H1 (cell line): ENCODE measurements around the gene ZNRF2. TPM values are rescaled to one million over a fixed set of nuclear protein-coding genes. Genes with fewer than 3 reads are reported as not detected.

ENCODE experiments used
- CTCF ChIA-PET: fragments of 300-600 bp; sonication (Branson Sonifier 250); formaldehyde crosslinking; loops from one replicate; lab custom pipeline; 2021; ENCODE audit not compliant: partially characterized antibody; lab: Charles Lee
- POLR2A ChIA-PET: fragments of 300-600 bp; sonication (Branson Sonifier 250); formaldehyde crosslinking; loops from one replicate; lab custom pipeline; 2021; ENCODE audit warnings: inconsistent platforms; ENCODE audit not compliant: partially characterized antibody; lab: Charles Lee
- DNase-seq, 2 experiments: peaks; one replicate each; pipeline versions ENCODE4 v3.0.0 to v3.0.0-alpha.2; 2010 to 2022; ENCODE audit warnings: low spot score in 2 of 2, low read depth in 1 of 2, mixed read lengths in 1 of 2
- FAIRE-seq: peaks from 2 replicates; lab custom pipeline; 2011; peaks lifted over from hg19 to GRCh38; lab: Jason Lieb, UNC
- H2AFZ ChIP-seq: 2 replicates; pipeline ENCODE4 v1.8.1; 2012; ENCODE audit warnings: low read length, inconsistent platforms
- H2AK5ac ChIP-seq: 2 replicates; pipeline ENCODE4 v1.6.1; 2013; ENCODE audit warnings: low read depth, low read length
- H2BK120ac ChIP-seq: replicated peaks from 2 replicates; pipeline ENCODE3; 2013; ENCODE audit warnings: low read depth, low read length, inconsistent platforms
- H2BK12ac ChIP-seq: 2 replicates; pipeline ENCODE4 v1.6.1; 2013; ENCODE audit warnings: low read depth, low read length
- H2BK15ac ChIP-seq: 2 replicates; pipeline ENCODE4 v1.6.1; 2013; ENCODE audit warnings: low read length
- H2BK20ac ChIP-seq: 2 replicates; pipeline ENCODE4 v1.6.1; 2013; ENCODE audit warnings: low read length
- H2BK5ac ChIP-seq: 2 replicates; pipeline ENCODE4 v1.6.1; 2013; ENCODE audit warnings: low read depth, low read length
- H3K14ac ChIP-seq: 2 replicates; pipeline ENCODE4 v1.6.1; 2013; ENCODE audit warnings: inconsistent platforms; ENCODE audit not compliant: insufficient read length
- H3K18ac ChIP-seq: 2 replicates; pipeline ENCODE4 v1.6.1; 2013; ENCODE audit warnings: low read length; ENCODE audit errors: extremely low read depth
- H3K23ac ChIP-seq: 2 replicates; pipeline ENCODE4 v1.6.1; 2013; ENCODE audit warnings: inconsistent platforms; ENCODE audit not compliant: insufficient read length
- H3K23me2 ChIP-seq: 2 replicates; pipeline ENCODE4 v1.6.1; 2013; ENCODE audit warnings: low read depth, low read length
- H3K27ac ChIP-seq: 2 replicates; pipeline ENCODE4 v1.6.1; 2011; ENCODE audit warnings: low read depth, low read length, inconsistent platforms
- H3K27me3 ChIP-seq, 4 experiments: replicated peaks in 1 of 4; 1 replicate in 1 of 4; 2 replicates in 3 of 4; pipeline versions ENCODE4 v1.6.1 to v1.8.1; 2011 to 2013; ENCODE audit warnings: low read length in 3 of 4, mild to moderate bottlenecking in 3 of 4, inconsistent platforms in 2 of 4, mixed read lengths in 2 of 4, moderate library complexity in 1 of 4; ENCODE audit not compliant: control insufficient read depth in 3 of 4, insufficient read depth in 3 of 4; ENCODE audit errors: extremely low read depth in 1 of 4
- H3K36me3 ChIP-seq, 4 experiments: 2 replicates each; pipeline versions ENCODE4 v1.6.1 to v1.8.1; 2011 to 2013; ENCODE audit warnings: mild to moderate bottlenecking in 4 of 4, low read length in 3 of 4, moderate library complexity in 2 of 4, control low read depth in 1 of 4, inconsistent platforms in 1 of 4; ENCODE audit not compliant: insufficient read depth in 4 of 4, control insufficient read depth in 2 of 4
- H3K4ac ChIP-seq: replicated peaks from 2 replicates; pipeline ENCODE3; 2013; ENCODE audit warnings: low read length, low read depth, mixed read lengths, inconsistent platforms; ENCODE audit not compliant: insufficient read length
- H3K4me1 ChIP-seq, 4 experiments: replicated peaks in 1 of 4; 1 replicate in 1 of 4; 2 replicates in 3 of 4; pipeline versions ENCODE4 v1.6.1 to v1.8.1; 2011 to 2013; ENCODE audit warnings: low read length in 3 of 4, inconsistent platforms in 2 of 4, mixed read lengths in 1 of 4; ENCODE audit not compliant: insufficient read depth in 4 of 4, control insufficient read depth in 3 of 4
- H3K4me2 ChIP-seq, 2 experiments: 2 replicates each; pipeline versions ENCODE4 v1.6.1 to v1.8.1; 2011 to 2013; ENCODE audit warnings: low read depth in 2 of 2, low read length in 2 of 2, control low read depth in 1 of 2, inconsistent platforms in 1 of 2, mild to moderate bottlenecking in 1 of 2; ENCODE audit not compliant: insufficient read depth in 1 of 2
- H3K4me3 ChIP-seq, 4 experiments: fragments of 200-600, 300-600 bp in 1 of 4; sonication (generic), shearing (Covaris generic), sonication (Bioruptor Twin) in 1 of 4; 2 replicates each; pipeline versions ENCODE4 v1.5.1 to v1.8.1; 2011 to 2016; ENCODE audit warnings: low read length in 4 of 4, low read depth in 3 of 4, control low read depth in 2 of 4, inconsistent platforms in 2 of 4, mild to moderate bottlenecking in 2 of 4, mixed read lengths in 1 of 4, moderate library complexity in 1 of 4; ENCODE audit not compliant: insufficient read depth in 2 of 4; ENCODE audit errors: extremely low read depth in 1 of 4
- H3K56ac ChIP-seq: replicated peaks from 2 replicates; pipeline ENCODE3; 2013; ENCODE audit warnings: low read depth, mild to moderate bottlenecking, mixed read lengths, low read length, inconsistent platforms; ENCODE audit not compliant: insufficient read length
- H3K79me1 ChIP-seq: 2 replicates; pipeline ENCODE4 v1.6.1; 2013; ENCODE audit warnings: low read depth, low read length, control low read depth
- H3K79me2 ChIP-seq, 2 experiments: 2 replicates each; pipeline versions ENCODE4 v1.6.1 to v1.8.1; 2012 to 2013; ENCODE audit warnings: low read length in 2 of 2, mild to moderate bottlenecking in 2 of 2, inconsistent platforms in 1 of 2; ENCODE audit not compliant: insufficient read depth in 2 of 2, control insufficient read depth in 1 of 2
- H3K9ac ChIP-seq, 4 experiments: replicated peaks in 1 of 4; 1 replicate in 1 of 4; 2 replicates in 3 of 4; pipeline versions ENCODE4 v1.6.1 to v1.8.1; 2011 to 2013; ENCODE audit warnings: low read depth in 3 of 4, low read length in 3 of 4, control low read depth in 2 of 4, mild to moderate bottlenecking in 2 of 4, moderate library complexity in 2 of 4, inconsistent platforms in 1 of 4; ENCODE audit errors: extremely low read depth in 1 of 4
- H3K9me3 ChIP-seq, 2 experiments: 2 replicates each; pipeline versions ENCODE4 v1.6.1 to v1.8.1; 2012 to 2013; ENCODE audit warnings: mild to moderate bottlenecking in 2 of 2, moderate library complexity in 2 of 2, control low read depth in 1 of 2, inconsistent platforms in 1 of 2, low read depth in 1 of 2, low read length in 1 of 2, mixed read lengths in 1 of 2; ENCODE audit not compliant: insufficient read depth in 2 of 2
- H4K20me1 ChIP-seq, 2 experiments: replicated peaks in 1 of 2; 2 replicates each; pipeline versions ENCODE3 to v1.8.1; 2011 to 2013; ENCODE audit warnings: inconsistent platforms in 2 of 2, low read length in 2 of 2, mild to moderate bottlenecking in 1 of 2; ENCODE audit not compliant: insufficient read depth in 2 of 2, control insufficient read depth in 1 of 2
- H4K5ac ChIP-seq: 2 replicates; pipeline ENCODE4 v1.6.1; 2013; ENCODE audit warnings: low read length, low read depth, mixed read lengths, inconsistent platforms; ENCODE audit not compliant: insufficient read length
- H4K8ac ChIP-seq: 2 replicates; pipeline ENCODE4 v1.8.0; 2013; ENCODE audit warnings: mild to moderate bottlenecking, moderate library complexity, low read length, inconsistent platforms; ENCODE audit not compliant: insufficient read depth; ENCODE audit errors: extremely low read depth
- H4K91ac ChIP-seq: replicated peaks from 2 replicates; pipeline ENCODE3; 2013; ENCODE audit warnings: low read length, mixed read lengths, inconsistent platforms; ENCODE audit not compliant: insufficient read length
- CBX5 ChIP-seq: fragments of 300-800, 300-1000 bp; sonication (generic); IDR thresholded peaks from 2 replicates; pipeline ENCODE4 v1.7.1; 2016; ENCODE audit warnings: antibody characterized with exemption, low read length, low read depth
- CREB1 ChIP-seq: IDR thresholded peaks from 2 replicates; pipeline ENCODE4 v1.6.1; 2012; ENCODE audit warnings: inconsistent platforms
- E2F6 ChIP-seq: IDR thresholded peaks from 2 replicates; pipeline ENCODE4 v1.6.1; 2012; ENCODE audit warnings: inconsistent platforms
- EGR1 ChIP-seq: IDR thresholded peaks from 2 replicates; pipeline ENCODE4 v1.6.1; 2011; ENCODE audit warnings: low read depth, low read length, borderline replicate concordance
- EP300 ChIP-seq, 2 experiments: IDR thresholded peaks; 1 replicate in 1 of 2; 2 replicates in 1 of 2; pipeline ENCODE4 v1.6.1; 2011 to 2012; ENCODE audit warnings: low read depth in 2 of 2, low read length in 2 of 2, mild to moderate bottlenecking in 2 of 2, borderline replicate concordance in 1 of 2, inconsistent platforms in 1 of 2, moderate library complexity in 1 of 2
- GABPA ChIP-seq: IDR thresholded peaks from 2 replicates; pipeline ENCODE4 v1.6.1; 2011; ENCODE audit warnings: mild to moderate bottlenecking, low read length, moderate library complexity, borderline replicate concordance; ENCODE audit not compliant: insufficient read depth
- JUND ChIP-seq: IDR thresholded peaks from 2 replicates; pipeline ENCODE4 v1.6.1; 2011; ENCODE audit warnings: mild to moderate bottlenecking, improper control_type of control experiment, low read length
- KDM1A ChIP-seq: fragments of 200-600, 300-600 bp; sonication (generic); IDR thresholded peaks from 2 replicates; pipeline ENCODE4 v1.7.1; 2016; ENCODE audit warnings: mild to moderate bottlenecking, low read length, borderline replicate concordance
- SIX5 ChIP-seq: IDR thresholded peaks from 2 replicates; pipeline ENCODE4 v1.6.1; 2011; ENCODE audit warnings: mild to moderate bottlenecking, low read depth, low read length
- TAF7 ChIP-seq: optimal IDR thresholded peaks from 2 replicates; pipeline ENCODE3; 2011; ENCODE audit warnings: low read depth, mild to moderate bottlenecking, inconsistent platforms, low read length, moderate library complexity, borderline replicate concordance
- TEAD4 ChIP-seq: IDR thresholded peaks from 2 replicates; pipeline ENCODE4 v1.6.1; 2012; ENCODE audit warnings: low read depth, low read length, inconsistent platforms, mixed read lengths
- WGBS, 2 experiments: shearing (Covaris generic) in 1 of 2; methylation state at CpG; one replicate each; pipeline versions ENCODE4 v1.1.6 to v1.1.7; 2013 to 2015; ENCODE audit warnings: low lambda C conversion rate in 2 of 2, mixed read lengths in 2 of 2, inconsistent platforms in 1 of 2, low coverage in 1 of 2, missing lambda C conversion rate in 1 of 2; ENCODE audit not compliant: insufficient replicate concordance in 2 of 2, insufficient coverage in 1 of 2, insufficient read length in 1 of 2; ENCODE audit errors: extremely low coverage in 1 of 2, missing lambda C conversion rate in 1 of 2; 5-methylcytosine and 5-hydroxymethylcytosine counted together
- polyA plus RNA-seq, 7 experiments: library from polyadenylated mRNA; depleted of rRNA in 3 of 7; stranded (reverse) in 5 of 7; unstranded in 2 of 7; fragments of >200 nt in 5 of 7; fragments of 200-250 nt in 2 of 7; gene quantifications; 1 replicate in 5 of 7; 2 replicates in 1 of 7; 4 replicates in 1 of 7; pipeline versions ENCODE4 v1.2.1 to v1.2.3, GENCODE V29; 2011 to 2013; ENCODE audit warnings: missing spikeins in 2 of 7, mixed read lengths in 2 of 7
- total RNA-seq: library from RNA; stranded (reverse); fragmentation: NEBNext Ultra II Directional; extraction: Animal tissue kit (Norgen Biotek cat#: 25700); gene quantifications from 2 replicates; pipeline ENCODE4 v1.2.1, GENCODE V29; 2021

The ZNRF2 gene
- total and polyA plus RNA-seq, 2 of the 8 experiments (the other 6 are each of a cell fraction or from before 2014, with no cell fraction given), result 2.9 to 16.2 TPM

DNA sequence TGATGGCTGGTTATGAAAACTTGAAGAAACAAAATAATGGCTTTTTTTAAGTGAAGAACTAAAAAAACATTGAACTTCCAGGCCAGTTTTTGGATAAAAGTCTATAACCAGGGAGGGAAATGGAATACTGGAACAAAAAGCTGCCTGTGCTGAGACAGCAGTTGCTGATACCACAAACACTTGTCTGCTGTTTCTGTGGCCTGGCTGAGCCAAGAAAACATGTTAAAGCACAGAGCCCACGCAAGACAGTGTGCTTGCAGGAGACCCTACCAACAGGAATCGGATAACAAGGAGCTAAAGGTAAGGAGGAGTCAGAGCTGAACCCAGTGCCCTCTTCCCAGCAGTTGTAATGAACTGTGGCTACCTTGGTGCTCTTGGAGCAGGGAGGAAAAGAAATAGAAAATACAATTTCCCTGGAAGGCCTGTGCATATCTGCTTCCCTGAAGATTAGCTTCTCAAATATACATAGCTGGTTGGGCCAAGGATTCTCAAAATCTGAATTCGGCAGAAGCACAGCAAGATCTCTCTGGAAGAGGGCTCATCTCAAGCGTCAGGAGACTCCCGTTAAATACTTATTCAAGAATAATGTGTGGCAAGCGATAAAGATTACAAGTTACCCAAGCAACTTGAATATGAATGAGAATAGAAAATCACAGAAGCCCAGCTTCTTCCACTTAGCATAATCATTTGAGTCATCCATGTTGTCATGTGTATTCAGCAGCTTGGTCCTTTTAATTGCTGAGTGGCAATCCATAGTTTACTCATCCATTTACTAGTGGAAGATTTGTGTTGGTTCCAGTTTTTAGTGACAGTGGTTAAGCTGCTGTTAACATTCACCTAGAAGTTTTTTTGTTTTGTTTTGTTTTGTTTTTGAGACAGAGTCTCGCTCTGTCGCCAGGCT is 106.6 kb downstream of the ZNRF2 start:
- H3K4me3 ChIP-seq, result no peak overlapping the region
- POLR2A ChIA-PET, result no interaction called here
- no peak overlapping the region; the same call in 1 of the 2 replicates for H3K18ac ChIP-seq
- no peak overlapping the region for H2AFZ ChIP-seq
- no peak overlapping the region for H4K91ac ChIP-seq
- no peak overlapping the region for H2BK15ac ChIP-seq
- no peak overlapping the region for H2BK120ac ChIP-seq
- no peak overlapping the region for H2AK5ac ChIP-seq
- H3K36me3 ChIP-seq, result no peaks in the 10 kb centered on the region
- H3K56ac ChIP-seq, result no peak overlapping the region
- no peak overlapping the region for H3K9ac ChIP-seq
- no peak overlapping the region for H4K5ac ChIP-seq
- no peak overlapping the region for H2BK20ac ChIP-seq
- peak overlapping the region; percentile 11 to 30; a peak in 1 of 4 replicates for H3K4me2 ChIP-seq
- H2BK5ac ChIP-seq, result 0 out of 2 replicates have a peak overlapping the region, but pooled peaks have one; percentile 46
- H3K14ac ChIP-seq, result no peak overlapping the region
- H3K27me3 ChIP-seq, result no peaks in the 10 kb centered on the region
- no peaks in the 10 kb centered on the region for H3K79me1 ChIP-seq
- DNase-seq (no peak), FAIRE-seq (no peak)
- H3K23me2 ChIP-seq, result no peaks in the 10 kb centered on the region; the same call in 1 of the 2 replicates
- H3K4ac ChIP-seq, result no peak overlapping the region
- H4K8ac ChIP-seq, result no peak overlapping the region
- peaks cover 0 to 8% (median 5%) of the 10 kb centered on the region in 4 experiments; a peak in 4 of 7 replicates for H3K4me1 ChIP-seq
- 62% methylated on average over 8 of the region's 8 CpGs; no CpG with 5 or more reads in 1 of the 2 experiments for WGBS, 2 experiments
- no peaks in the 10 kb centered on the region for H3K9me3 ChIP-seq
- H4K20me1 ChIP-seq, result no peaks in the 10 kb centered on the region
- CTCF ChIA-PET, result interaction anchor here (0.5 to 1.9 kb wide), 4 partner anchors 14 to 237 kb away, joined by 3 to 6 read pairs (median 4); no protein-coding TSS in a partner anchor
- no peak overlapping the region; the same call in 1 of the 2 replicates for H3K27ac ChIP-seq
- no peaks in the 10 kb centered on the region for H3K79me2 ChIP-seq
- H3K23ac ChIP-seq, result no peak overlapping the region
- H2BK12ac ChIP-seq, result no peak overlapping the region
- TF ChIP-seq KDM1A, result no peak
- no peak for TF ChIP-seq TAF7
- TF ChIP-seq EGR1, result no peak
- no peak for TF ChIP-seq EP300 (IDR thresholded peaks at IDR 0.05; ENCODE audit: borderline replicate concordance in 1 of 2, low read depth in 2 of 2, low read length in 2 of 2)
- no peak for TF ChIP-seq GABPA
- no peak for TF ChIP-seq CBX5
- no peak for TF ChIP-seq CREB1
- TF ChIP-seq SIX5, result no peak
- TF ChIP-seq JUND, result no peak
- TF ChIP-seq E2F6, result no peak
- TF ChIP-seq TEAD4, result no peak
